PC-3 (cell line): Measurements from ENCODE around the gene PLCL1. TPM values are rescaled to one million over a fixed set of nuclear protein-coding genes. Genes with fewer than 3 reads are reported as not detected.

Source experiments
- ATAC-seq: fragments of 200-7000 bp; cut with Tn5 transposase; 2 replicates; pipeline ENCODE4 v1.9.1; 2020; ENCODE audit warnings: mild to moderate bottlenecking, moderate library complexity
- BruUV-seq: library from RNA; stranded (reverse); fragments of 400-500 nt; replicated peaks from 2 replicates; lab custom pipeline; 2021; lab: Mats Ljungman, UMichigan
- CTCF ChIA-PET: fragments of 300-600 bp; sonication (Branson Sonifier 250); formaldehyde crosslinking; loops from one replicate; lab custom pipeline; 2022; ENCODE audit warnings: antibody characterized with exemption; lab: Charles Lee
- POLR2A ChIA-PET: fragments of 300-600 bp; sonication (Branson Sonifier 250); formaldehyde crosslinking; loops from one replicate; lab custom pipeline; 2022; ENCODE audit warnings: antibody characterized with exemption; ENCODE audit not compliant: unreplicated experiment; lab: Charles Lee
- DNase-seq: peaks from one replicate; pipeline ENCODE4 v3.0.0-alpha.2; 2015
- H2AFZ ChIP-seq: fragments of 300-600 bp; sonication (generic); 2 replicates; pipeline ENCODE4 v1.6.0; 2016; ENCODE audit warnings: antibody characterized with exemption, low read length
- H3F3A ChIP-seq: fragments of 300-600 bp; sonication (generic); one replicate; pipeline ENCODE4 v1.6.0; 2017; ENCODE audit warnings: antibody characterized with exemption, low read length, control low read depth, mild to moderate bottlenecking; ENCODE audit not compliant: unreplicated experiment
- H3K27ac ChIP-seq: fragments of 300-600 bp; sonication (generic); 2 replicates; pipeline ENCODE4 v1.5.1; 2016; ENCODE audit warnings: mild to moderate bottlenecking, low read length
- H3K27me3 ChIP-seq: fragments of 300-600 bp; sonication (generic); 2 replicates; pipeline ENCODE4 v1.6.1; 2016; ENCODE audit warnings: low read length, mixed read lengths
- H3K36me3 ChIP-seq: fragments of 300-600 bp; sonication (generic); 2 replicates; pipeline ENCODE4 v1.6.1; 2016; ENCODE audit warnings: low read depth, mixed run types, low read length, mixed read lengths
- H3K4me1 ChIP-seq: fragments of 300-600 bp; sonication (generic); 2 replicates; pipeline ENCODE4 v1.5.1; 2016; ENCODE audit warnings: low read length; ENCODE audit not compliant: insufficient read depth
- H3K4me2 ChIP-seq: fragments of 300-600 bp; sonication (generic); 2 replicates; pipeline ENCODE4 v1.6.0; 2016; ENCODE audit warnings: low read length
- H3K4me3 ChIP-seq: fragments of 300-600 bp; sonication (generic); 2 replicates; pipeline ENCODE4 v1.5.1; 2016; ENCODE audit warnings: mild to moderate bottlenecking, low read length, mixed read lengths
- H3K79me2 ChIP-seq: fragments of 300-600 bp; sonication (generic); 2 replicates; pipeline ENCODE4 v1.6.1; 2017; ENCODE audit warnings: low read length, mixed read lengths
- H3K9ac ChIP-seq: fragments of 300-600 bp; sonication (generic); 2 replicates; pipeline ENCODE4 v1.6.0; 2016; ENCODE audit warnings: mild to moderate bottlenecking, low read length
- H3K9me2 ChIP-seq: fragments of 300-600 bp; sonication (generic); replicated peaks from 2 replicates; pipeline ENCODE4 v1.6.1; 2016; ENCODE audit warnings: mixed run types, low read length, mixed read lengths
- H3K9me3 ChIP-seq: fragments of 300-600 bp; sonication (generic); 2 replicates; pipeline ENCODE4 v1.6.1; 2016; ENCODE audit warnings: low read length, mixed read lengths
- H4K20me1 ChIP-seq: fragments of 300-600 bp; sonication (generic); 2 replicates; pipeline ENCODE4 v1.6.1; 2016; ENCODE audit warnings: low read length, mixed read lengths
- CTCF ChIP-seq: fragments of 300-600 bp; sonication (generic); conservative IDR thresholded peaks from 2 replicates; pipeline ENCODE4 v1.5.1; 2017; ENCODE audit warnings: antibody characterized with exemption, low read depth, mild to moderate bottlenecking, low read length
- EZH2 ChIP-seq: fragments of 300-600 bp; sonication (generic); IDR thresholded peaks from one replicate; pipeline ENCODE4 v1.6.1; 2017; ENCODE audit warnings: antibody characterized with exemption, mild to moderate bottlenecking, low read length; ENCODE audit not compliant: unreplicated experiment
- EZH2phosphoT487 ChIP-seq: fragments of 300-600 bp; sonication (generic); IDR thresholded peaks from 2 replicates; pipeline ENCODE4 v1.6.1; 2018; ENCODE audit warnings: mild to moderate bottlenecking, antibody characterized with exemption, low read length, borderline replicate concordance
- intact Hi-C: fragments of 100-400 bp; cut with micrococcal nuclease; formaldehyde crosslinking; loops from 2 replicates; pipeline ENCODE4 v1.9.0; 2023
- total RNA-seq: library from RNA; depleted of rRNA; stranded (reverse); fragments of >200 nt; gene quantifications from 2 replicates; pipeline ENCODE4 v1.2.3, GENCODE V29; 2014

Gene PLCL1
- total RNA-seq, 1 experiment from 2014 or later: not detected

GRCh38 chr2:197857476-197858107 is 53.2 kb downstream of the PLCL1 start:
- Histone ChIP-seq H3K9me2 (no peaks in the 10 kb centered on the region), H3K27ac (no peak overlapping the region), H3K36me3 (no peaks in the 10 kb centered on the region), H3K9ac (no peak overlapping the region), H3K4me3 (no peak overlapping the region), H3K4me1 (no peaks in the 10 kb centered on the region), H3K27me3 (peaks cover 5% of the 10 kb centered on the region; the same call in 1 of the 2 replicates), H2AFZ (no peak overlapping the region), H3K9me3 (no peaks in the 10 kb centered on the region), H4K20me1 (no peaks in the 10 kb centered on the region), H3K79me2 (no peaks in the 10 kb centered on the region), H3F3A (no peaks in the 10 kb centered on the region), H3K4me2 (no peak overlapping the region)
- no peak for TF ChIP-seq EZH2
- no peak for TF ChIP-seq CTCF
- no peak for TF ChIP-seq EZH2phosphoT487
- no peak for ATAC-seq
- ChIA-PET CTCF (no interaction called here), POLR2A (no interaction called here)
- no peak for DNase-seq
- BruUV-seq: no TSS peak
- intact Hi-C loops: no loop called here

- H3K9me3 ChIP-seq: no peaks in the 10 kb centered on the region
- no peaks in the 10 kb centered on the region for H3K79me2 ChIP-seq
- H3F3A ChIP-seq: no peaks in the 10 kb centered on the region
- intact Hi-C loops: no loop called here
- no peaks in the 10 kb centered on the region for H4K20me1 ChIP-seq
- ChIA-PET POLR2A (no interaction called here), CTCF (no interaction called here)
- no peaks in the 10 kb centered on the region for H3K36me3 ChIP-seq
- BruUV-seq: no TSS peak
- no peak for TF ChIP-seq CTCF
- TF ChIP-seq EZH2: no peak
- TF ChIP-seq EZH2phosphoT487: no peak
- no peak overlapping the region for H2AFZ ChIP-seq
- H3K9ac ChIP-seq: no peak overlapping the region
- H3K4me1 ChIP-seq: no peaks in the 10 kb centered on the region
- H3K27me3 ChIP-seq: peaks cover 12% of the 10 kb centered on the region; the same call in 1 of the 2 replicates
- H3K4me3 ChIP-seq: no peak overlapping the region
- no peak for ATAC-seq
- H3K9me2 ChIP-seq: no peaks in the 10 kb centered on the region
- H3K27ac ChIP-seq: no peak overlapping the region
- DNase-seq: no peak
- H3K4me2 ChIP-seq: no peak overlapping the region
Measured at GRCh38 chr2:197858607-197859140, 54.3 kb downstream of the PLCL1 start.

GRCh38 chr2:197862246-197862955 is 58.0 kb downstream of the PLCL1 start:
- BruUV-seq: no TSS peak
- Histone ChIP-seq H3K9me2 (no peaks in the 10 kb centered on the region), H3K9me3 (no peaks in the 10 kb centered on the region), H3K27ac (no peak overlapping the region), H3K79me2 (no peaks in the 10 kb centered on the region), H3K27me3 (0 out of 2 replicates have a peak, but pooled peaks cover 16% of the 10 kb centered on the region), H3K9ac (no peak overlapping the region), H3K4me2 (no peak overlapping the region), H4K20me1 (no peaks in the 10 kb centered on the region), H3F3A (no peaks in the 10 kb centered on the region), H3K4me3 (no peak overlapping the region), H3K4me1 (no peaks in the 10 kb centered on the region), H3K36me3 (no peaks in the 10 kb centered on the region), H2AFZ (no peak overlapping the region)
- no peak for DNase-seq
- no peak for ATAC-seq
- ChIA-PET POLR2A (no interaction called here), CTCF (no interaction called here)
- intact Hi-C loops: no loop called here
- no peak for TF ChIP-seq EZH2phosphoT487
- no peak for TF ChIP-seq EZH2
- TF ChIP-seq CTCF: no peak
